OCI-LY7 (cell line): ENCODE results near the gene CDKN1C. TPM values are rescaled to one million over a fixed set of nuclear protein-coding genes. Genes with fewer than 3 reads are reported as not detected.

Experiments used
- BruUV-seq: library from RNA; stranded (reverse); fragments of 400-500 nt; replicated peaks from 2 replicates; lab custom pipeline; 2021; lab: Mats Ljungman, UMichigan
- CTCF ChIA-PET: fragments of 300-600 bp; sonication (Branson Sonifier 250); formaldehyde crosslinking; loops from one replicate; lab custom pipeline; 2022; ENCODE audit warnings: antibody characterized with exemption; ENCODE audit not compliant: unreplicated experiment; lab: Charles Lee
- POLR2A ChIA-PET: fragments of 300-600 bp; sonication (Branson Sonifier 250); formaldehyde crosslinking; loops from one replicate; lab custom pipeline; 2022; ENCODE audit warnings: antibody characterized with exemption; lab: Charles Lee
- DNase-seq: peaks from one replicate; pipeline ENCODE4 v3.0.0-alpha.2; 2015; ENCODE audit warnings: low spot score
- H2AFZ ChIP-seq: fragments of 200-600 bp; sonication (generic), shearing (Covaris generic); 2 replicates; pipeline ENCODE4 v1.6.1; 2014; ENCODE audit warnings: mild to moderate bottlenecking, antibody characterized with exemption, low read length, moderate library complexity
- H3K27ac ChIP-seq: fragments of 200-600 bp; sonication (generic); 2 replicates; pipeline ENCODE4 v1.5.1; 2014; ENCODE audit warnings: mixed run types, low read depth, mild to moderate bottlenecking, moderate library complexity, low read length, inconsistent platforms; ENCODE audit not compliant: poor library complexity, severe bottlenecking
- H3K36me3 ChIP-seq: fragments of 200-600 bp; sonication (generic); 2 replicates; pipeline ENCODE4 v1.6.1; 2014; ENCODE audit warnings: mild to moderate bottlenecking, antibody characterized with exemption, low read length, moderate library complexity, mixed read lengths; ENCODE audit not compliant: insufficient read depth
- H3K4me1 ChIP-seq: fragments of 200-600 bp; sonication (generic); 2 replicates; pipeline ENCODE4 v1.5.1; 2014; ENCODE audit warnings: mild to moderate bottlenecking, low read length; ENCODE audit not compliant: insufficient read depth, poor library complexity, severe bottlenecking
- H3K4me2 ChIP-seq: fragments of 200-600 bp; sonication (generic); 2 replicates; pipeline ENCODE4 v1.6.1; 2014; ENCODE audit warnings: mild to moderate bottlenecking, low read length
- H3K4me3 ChIP-seq: fragments of 200-600 bp; sonication (generic); 2 replicates; pipeline ENCODE4 v1.5.1; 2014; ENCODE audit warnings: mild to moderate bottlenecking, low read depth, low read length; ENCODE audit not compliant: poor library complexity, severe bottlenecking
- H3K79me2 ChIP-seq: fragments of 200-600 bp; sonication (generic); 2 replicates; pipeline ENCODE4 v1.6.1; 2016; ENCODE audit warnings: low read depth, mild to moderate bottlenecking, low read length, moderate library complexity, mixed read lengths; ENCODE audit not compliant: insufficient read depth
- H3K9me2 ChIP-seq: fragments of 200-600 bp; sonication (generic); 2 replicates; pipeline ENCODE4 v1.6.1; 2016; ENCODE audit warnings: mild to moderate bottlenecking, low read length, mixed read lengths; ENCODE audit not compliant: insufficient read depth
- H3K9me3 ChIP-seq: fragments of 200-600 bp; sonication (generic); 2 replicates; pipeline ENCODE4 v1.6.1; 2014; ENCODE audit warnings: mild to moderate bottlenecking, mixed run types, low read length, mixed read lengths
- H4K20me1 ChIP-seq: fragments of 200-600 bp; sonication (generic); 2 replicates; pipeline ENCODE4 v1.6.1; 2014; ENCODE audit warnings: mild to moderate bottlenecking, antibody characterized with exemption, low read length, moderate library complexity, mixed read lengths; ENCODE audit not compliant: insufficient read depth
- EZH2phosphoT487 ChIP-seq: fragments of 200-600 bp; sonication (generic); IDR thresholded peaks from 2 replicates; pipeline ENCODE4 v1.6.1; 2018; ENCODE audit warnings: low read depth, borderline replicate concordance, mild to moderate bottlenecking, mixed run types, antibody characterized with exemption, low read length, moderate library complexity, mixed read lengths
- intact Hi-C: fragments of 100-400 bp; cut with micrococcal nuclease; formaldehyde crosslinking; loops from one replicate; pipeline ENCODE4 v1.10.0; 2022; ENCODE audit not compliant: unreplicated experiment
- total RNA-seq, 2 experiments: library from RNA; depleted of rRNA in 1 of 2; stranded (reverse); fragments of >200 nt in 1 of 2; shearing (Covaris generic) in 1 of 2; gene quantifications; 2 replicates each; pipeline ENCODE4 v1.2.3, GENCODE V29; 2014 to 2022
- TF ChIP-seq, protein P1 (sequence below): fragments of 200-600 bp; sonication (generic); conservative IDR thresholded peaks from 2 replicates; pipeline ENCODE4 v1.5.1; 2014; ENCODE audit warnings: mild to moderate bottlenecking, antibody characterized with exemption, low read length, moderate library complexity, mixed read lengths

The CDKN1C gene
- total RNA-seq, 2 experiments from 2014 or later, result 0.13 to 0.55 TPM

DNA sequence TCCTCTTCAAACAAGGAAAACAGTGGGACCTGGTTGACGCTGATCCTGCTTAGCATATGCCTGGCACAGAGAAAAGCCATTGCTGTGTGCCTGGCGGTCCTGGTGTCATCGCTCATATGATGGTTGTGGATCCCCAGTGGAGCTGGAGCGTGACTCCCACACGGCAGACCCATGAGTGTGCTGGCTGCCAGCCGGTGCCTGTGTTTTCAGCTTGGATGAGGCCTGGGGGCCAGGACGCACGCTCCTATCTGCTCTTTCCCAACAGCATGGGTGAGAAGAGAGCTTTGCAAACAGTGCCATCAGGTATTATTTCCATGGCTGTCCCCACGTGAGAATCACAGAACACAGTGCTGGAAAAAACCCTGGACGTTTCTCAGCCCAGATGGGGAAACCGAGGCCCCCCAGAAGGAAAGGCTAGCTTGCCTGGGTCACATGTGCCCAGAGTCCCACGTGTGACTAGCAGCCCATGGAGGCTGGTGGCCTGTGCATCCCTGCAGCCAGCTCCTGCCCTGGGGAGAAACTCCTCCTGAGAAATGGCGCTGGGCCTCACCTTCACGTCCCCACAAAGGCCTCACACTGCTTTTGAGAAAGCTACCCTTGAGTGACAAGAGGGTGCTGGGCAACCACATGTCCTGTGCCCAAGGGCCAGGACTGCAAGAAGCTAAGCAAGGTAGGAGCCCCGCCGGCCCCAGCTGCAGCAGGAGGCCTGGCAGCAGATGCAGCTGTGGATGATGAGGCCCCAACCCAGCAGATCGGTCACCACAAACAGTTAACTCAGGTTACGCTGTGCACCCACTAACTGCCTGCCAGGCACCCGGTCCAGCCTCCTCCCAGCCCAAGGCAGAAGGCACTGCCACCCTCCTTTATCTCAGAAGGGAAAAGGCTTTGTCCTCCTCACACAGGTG is 4.2 kb downstream of the CDKN1C start:
- H3K4me2 ChIP-seq, result no peak overlapping the region
- no peaks in the 10 kb centered on the region; the same call in 1 of the 2 replicates for H4K20me1 ChIP-seq
- H3K79me2 ChIP-seq, result no peaks in the 10 kb centered on the region
- CTCF ChIA-PET, result no interaction called here
- H3K4me3 ChIP-seq, result no peak overlapping the region
- DNase-seq, result no peak
- POLR2A ChIA-PET, result no interaction called here
- H3K9me2 ChIP-seq, result no peaks in the 10 kb centered on the region
- peaks cover 9% of the 10 kb centered on the region for H3K4me1 ChIP-seq
- H3K27ac ChIP-seq, result no peak overlapping the region
- no peaks in the 10 kb centered on the region for H3K9me3 ChIP-seq
- intact Hi-C loops, result no loop called here
- H2AFZ ChIP-seq, result no peak overlapping the region
- TF ChIP-seq EZH2phosphoT487, result no peak
- TF ChIP-seq, protein P1, sequence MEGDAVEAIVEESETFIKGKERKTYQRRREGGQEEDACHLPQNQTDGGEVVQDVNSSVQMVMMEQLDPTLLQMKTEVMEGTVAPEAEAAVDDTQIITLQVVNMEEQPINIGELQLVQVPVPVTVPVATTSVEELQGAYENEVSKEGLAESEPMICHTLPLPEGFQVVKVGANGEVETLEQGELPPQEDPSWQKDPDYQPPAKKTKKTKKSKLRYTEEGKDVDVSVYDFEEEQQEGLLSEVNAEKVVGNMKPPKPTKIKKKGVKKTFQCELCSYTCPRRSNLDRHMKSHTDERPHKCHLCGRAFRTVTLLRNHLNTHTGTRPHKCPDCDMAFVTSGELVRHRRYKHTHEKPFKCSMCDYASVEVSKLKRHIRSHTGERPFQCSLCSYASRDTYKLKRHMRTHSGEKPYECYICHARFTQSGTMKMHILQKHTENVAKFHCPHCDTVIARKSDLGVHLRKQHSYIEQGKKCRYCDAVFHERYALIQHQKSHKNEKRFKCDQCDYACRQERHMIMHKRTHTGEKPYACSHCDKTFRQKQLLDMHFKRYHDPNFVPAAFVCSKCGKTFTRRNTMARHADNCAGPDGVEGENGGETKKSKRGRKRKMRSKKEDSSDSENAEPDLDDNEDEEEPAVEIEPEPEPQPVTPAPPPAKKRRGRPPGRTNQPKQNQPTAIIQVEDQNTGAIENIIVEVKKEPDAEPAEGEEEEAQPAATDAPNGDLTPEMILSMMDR, result no peak
- no peaks in the 10 kb centered on the region for H3K36me3 ChIP-seq
- BruUV-seq, result no TSS peak

DNA sequence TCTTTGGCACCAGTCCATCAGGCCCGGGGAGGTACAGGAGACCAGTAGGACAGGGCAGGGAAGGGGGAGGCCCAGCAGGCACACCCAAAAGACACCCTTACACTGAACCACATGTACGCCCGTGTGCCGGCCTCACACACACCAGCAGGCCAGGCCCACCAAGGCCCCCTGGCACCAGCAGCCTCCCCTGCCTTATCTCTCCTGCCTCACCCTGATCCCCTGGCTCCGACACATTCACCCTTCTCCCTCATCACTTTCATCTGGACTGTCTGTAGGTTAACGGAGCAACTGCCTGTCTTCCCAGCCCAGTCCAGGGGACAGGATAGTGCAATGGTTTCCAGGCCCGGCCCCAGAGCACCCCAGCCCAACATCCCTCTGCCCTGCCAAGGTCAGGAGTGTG is 4.9 kb downstream of the CDKN1C start:
- ChIA-PET POLR2A (no interaction called here), CTCF (no interaction called here)
- Histone ChIP-seq H3K9me3 (no peaks in the 10 kb centered on the region), H3K79me2 (no peaks in the 10 kb centered on the region), H4K20me1 (no peaks in the 10 kb centered on the region; the same call in 1 of the 2 replicates), H3K9me2 (no peaks in the 10 kb centered on the region), H3K36me3 (no peaks in the 10 kb centered on the region), H3K4me2 (no peak overlapping the region), H3K27ac (no peak overlapping the region), H3K4me1 (peaks cover 6% of the 10 kb centered on the region), H2AFZ (no peak overlapping the region), H3K4me3 (no peak overlapping the region)
- DNase-seq, result no peak
- intact Hi-C loops, result no loop called here
- no TSS peak for BruUV-seq
- TF ChIP-seq EZH2phosphoT487, result no peak
- TF ChIP-seq, protein P1, result no peak

DNA sequence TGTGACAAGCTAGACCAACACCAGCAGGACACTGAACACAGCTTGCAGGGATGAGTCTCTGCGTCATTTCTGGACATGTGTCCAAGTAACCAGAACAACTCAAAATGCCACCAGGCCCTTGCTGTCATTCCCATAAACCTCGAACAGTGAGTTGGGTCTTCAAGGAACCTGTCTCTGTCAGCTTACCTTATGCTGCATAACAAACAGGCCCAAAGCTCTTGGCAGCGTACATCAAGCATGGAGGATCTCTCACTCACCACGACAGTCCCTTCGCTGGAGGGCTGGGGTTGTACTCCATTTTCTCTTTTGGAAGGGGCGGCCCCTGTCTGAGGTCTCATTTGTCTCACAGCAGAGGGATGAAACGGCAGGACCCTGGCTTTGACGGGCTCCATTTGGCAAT is 6.8 kb downstream of the CDKN1C start:
- no peak overlapping the region for H3K4me2 ChIP-seq
- POLR2A ChIA-PET, result interaction anchor here (0.6 kb wide), 1 partner anchor 247 kb away, joined by 4 read pairs; no protein-coding TSS in a partner anchor
- no peaks in the 10 kb centered on the region; the same call in 1 of the 2 replicates for H4K20me1 ChIP-seq
- DNase-seq, result no peak
- intact Hi-C loops, result no loop called here
- no peaks in the 10 kb centered on the region for H3K9me2 ChIP-seq
- H3K9me3 ChIP-seq, result no peaks in the 10 kb centered on the region
- H3K79me2 ChIP-seq, result no peaks in the 10 kb centered on the region
- H3K4me1 ChIP-seq, result no peaks in the 10 kb centered on the region
- no peak overlapping the region for H3K4me3 ChIP-seq
- no peak for TF ChIP-seq EZH2phosphoT487
- TF ChIP-seq, protein P1, result no peak
- CTCF ChIA-PET, result no interaction called here
- BruUV-seq, result no TSS peak
- no peak overlapping the region for H2AFZ ChIP-seq
- no peaks in the 10 kb centered on the region for H3K36me3 ChIP-seq
- H3K27ac ChIP-seq, result no peak overlapping the region
